Pulmonary artery endothelial cell (primary cell): Measurements from ENCODE around the gene BPI. TPM values are rescaled to one million over a fixed set of nuclear protein-coding genes. Genes with fewer than 3 reads are reported as not detected.
"Not testable (repeated sequence)": the region's sequence is repeated elsewhere in the genome, so short reads cannot be mapped to it uniquely, and the experiment has no call there.

ENCODE experiments used
- DNase-seq: peaks from one replicate; pipeline ENCODE4 v3.0.0-alpha.2; 2011; ENCODE audit warnings: low read depth, low spot score
- total RNA-seq: library from RNA; depleted of rRNA; stranded (reverse); fragments of >200 nt; gene quantifications from 2 replicates; pipeline ENCODE4 v1.2.3, GENCODE V29; 2014

The BPI gene
- total RNA-seq, 1 donor from 2014 or later = not detected

GRCh38 chr20:38357653-38358207 is 53.8 kb downstream of the BPI start:
- no peak for DNase-seq

- DNase-seq = no peak
These were observed 54.6 kb downstream of the BPI start for GRCh38 chr20:38358556-38358955.

GRCh38 chr20:38363004-38363747 is 59.2 kb downstream of the BPI start:
- DNase-seq = no peak

GRCh38 chr20:38369389-38369788 is 65.4 kb downstream of the BPI start:
- DNase-seq = no peak

GRCh38 chr20:38372806-38373205 is 68.8 kb downstream of the BPI start:
- DNase-seq = no peak

GRCh38 chr20:38373231-38373867 is 69.4 kb downstream of the BPI start:
- DNase-seq = no peak

GRCh38 chr20:38373898-38374297 is 69.9 kb downstream of the BPI start:
- DNase-seq = no peak

GRCh38 chr20:38377039-38377685 is 73.2 kb downstream of the BPI start:
- DNase-seq = no peak

- DNase-seq = not testable (repeated sequence)
These were observed 73.9 kb downstream of the BPI start for GRCh38 chr20:38377838-38378237.

- DNase-seq = no peak
These were observed 79.2 kb downstream of the BPI start for GRCh38 chr20:38383147-38383546.

GRCh38 chr20:38386004-38386403 is 82.0 kb downstream of the BPI start:
- DNase-seq = no peak

- DNase-seq = no peak
These were observed 82.9 kb downstream of the BPI start for GRCh38 chr20:38386851-38387250.

Other genes starting within 250 kb of the BPI start
- gene TGM2, start 138.9 kb upstream of the BPI start, total RNA-seq = 390 and 674 TPM in 2 replicates
- gene KIAA1755, start 43.4 kb upstream of the BPI start, total RNA-seq = 0.07 TPM in 2 replicates
- gene LBP, start 42.3 kb downstream of the BPI start, total RNA-seq = 0.07 TPM in 1 of 2 replicates, not detected in the other
- 12.5 and 17.6 TPM in 2 replicates for gene SNHG17, start 131.2 kb downstream of the BPI start, total RNA-seq
- gene RALGAPB, start 168.7 kb downstream of the BPI start, total RNA-seq = 24.4 and 27.1 TPM in 2 replicates